HTERT RPE-1 (cell line): ENCODE results near the gene RPTOR.
"Not testable (repeated sequence)": the region's sequence is repeated elsewhere in the genome, so short reads cannot be mapped to it uniquely, and the experiment has no call there.

ENCODE experiments used
- in situ Hi-C: fragments of 300-500 bp; cut with MboI; formaldehyde crosslinking; loops from 4 replicates; pipeline ENCODE4 v1.14.3; 2020; ENCODE audit warnings: low sequenced_read_pairs

RPTOR gene

DNA sequence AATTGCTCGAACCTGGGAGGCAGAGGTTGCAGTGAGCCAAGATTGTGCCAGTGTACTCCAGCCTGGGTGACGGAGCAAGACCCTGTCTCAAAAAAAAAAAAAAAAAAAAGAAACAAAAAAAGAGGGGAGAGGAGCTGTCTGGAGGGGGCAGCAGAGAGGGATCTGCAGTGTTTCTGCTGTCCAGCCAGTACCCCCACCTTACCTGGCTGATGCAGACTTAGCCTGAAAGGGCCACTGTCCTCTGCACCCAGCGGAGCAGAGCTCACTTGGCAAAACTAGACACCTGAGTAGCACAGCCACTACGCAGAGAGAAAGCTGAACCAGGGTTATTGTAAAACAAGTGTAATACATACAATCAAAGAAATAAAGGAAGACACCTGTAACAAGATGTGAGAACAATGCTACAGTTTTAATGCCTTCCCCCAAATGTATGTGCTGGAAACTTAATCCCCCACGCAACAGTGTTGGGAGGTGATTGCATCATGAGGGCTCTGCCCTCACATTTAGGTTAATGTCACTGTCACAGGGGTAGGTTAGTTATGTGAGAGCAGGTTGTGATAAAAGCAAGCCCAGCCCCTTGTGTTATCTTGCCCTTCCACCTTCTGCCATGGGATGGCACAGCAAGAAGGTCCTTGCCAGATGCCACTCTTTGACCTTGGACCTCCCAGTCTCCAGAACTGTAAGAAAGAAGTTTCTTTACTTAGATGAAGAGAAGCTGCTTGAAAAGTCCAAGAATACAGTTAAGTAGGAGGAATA lies 211.2 kb downstream of the RPTOR start:
- in situ Hi-C loops: no loop called here

- in situ Hi-C loops: no loop called here
Observed at GRCh38 chr17:80758481-80759376, 214.1 kb downstream of the RPTOR start.

DNA sequence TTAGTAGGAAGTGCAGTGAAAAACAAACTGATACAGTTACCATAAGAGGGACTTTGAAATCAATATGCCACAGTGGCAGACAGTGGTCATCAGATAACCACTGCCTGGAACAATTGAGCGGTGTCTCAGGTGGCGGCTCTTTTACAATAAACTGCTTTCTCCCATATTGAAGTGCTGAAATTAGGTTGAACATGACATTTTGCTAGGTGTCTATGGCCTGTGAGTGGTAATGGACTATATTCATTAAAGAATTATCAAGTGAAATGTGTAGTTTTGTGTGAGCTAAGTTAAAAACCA lies 214.7 kb downstream of the RPTOR start:
- in situ Hi-C loops: no loop called here

- in situ Hi-C loops: no loop called here
Observed at GRCh38 chr17:80760511-80760911, 215.9 kb downstream of the RPTOR start.

- in situ Hi-C loops: no loop called here
Observed at GRCh38 chr17:80761110-80761871, 216.7 kb downstream of the RPTOR start.

DNA sequence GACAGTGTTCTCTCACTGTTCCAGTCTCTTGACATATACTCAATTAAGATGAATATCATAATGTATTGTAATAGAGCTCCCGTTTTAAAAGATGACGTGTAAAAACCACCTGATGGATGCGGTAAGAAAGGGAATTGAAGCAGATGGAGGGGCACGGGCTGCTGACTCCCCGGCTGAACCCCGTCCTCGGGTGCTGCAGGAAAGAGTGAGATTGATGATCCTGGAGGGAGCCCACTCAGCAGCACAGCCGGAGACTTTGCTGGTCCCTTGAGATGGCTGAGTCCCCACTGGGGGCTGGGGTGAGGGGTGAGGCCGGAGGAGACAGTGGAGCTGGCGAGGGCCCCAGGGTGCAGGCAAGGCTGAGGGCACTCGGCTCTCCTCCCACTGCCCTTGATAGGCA lies 217.4 kb downstream of the RPTOR start:
- in situ Hi-C loops: no loop called here

DNA sequence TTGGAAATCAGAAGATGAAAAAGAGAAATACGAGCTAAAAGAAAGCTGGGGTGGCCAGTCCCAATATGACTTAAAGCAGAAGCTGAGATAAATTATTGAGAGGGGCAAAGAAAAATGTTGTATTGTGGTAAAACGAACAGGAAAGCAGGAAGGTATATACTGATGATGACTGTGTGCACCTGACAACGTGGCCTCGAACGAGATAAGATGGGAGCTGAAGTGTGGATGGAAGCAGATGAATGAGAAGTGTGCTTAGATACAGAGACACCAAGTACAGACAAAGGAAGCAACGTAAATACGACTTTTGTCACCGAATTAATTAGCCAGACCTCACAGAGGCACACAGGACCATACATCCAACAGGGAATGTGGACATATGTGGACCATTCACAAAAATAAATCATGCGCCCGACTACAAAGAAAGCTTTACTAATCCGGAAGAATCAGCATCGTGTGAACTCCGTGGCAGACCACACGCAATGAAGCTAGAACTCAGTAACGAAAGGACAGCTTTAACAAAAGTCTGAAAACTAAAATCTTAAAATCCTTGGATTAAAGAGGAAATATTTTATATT lies 218.7 kb downstream of the RPTOR start:
- in situ Hi-C loops: no loop called here

- in situ Hi-C loops: not testable (repeated sequence)
Observed at GRCh38 chr17:80764627-80765145, 220.0 kb downstream of the RPTOR start.

- in situ Hi-C loops: no loop called here
Observed at GRCh38 chr17:80765241-80765961, 220.8 kb downstream of the RPTOR start.

- in situ Hi-C loops: no loop called here
Observed at GRCh38 chr17:80766290-80766855, 221.7 kb downstream of the RPTOR start.

DNA sequence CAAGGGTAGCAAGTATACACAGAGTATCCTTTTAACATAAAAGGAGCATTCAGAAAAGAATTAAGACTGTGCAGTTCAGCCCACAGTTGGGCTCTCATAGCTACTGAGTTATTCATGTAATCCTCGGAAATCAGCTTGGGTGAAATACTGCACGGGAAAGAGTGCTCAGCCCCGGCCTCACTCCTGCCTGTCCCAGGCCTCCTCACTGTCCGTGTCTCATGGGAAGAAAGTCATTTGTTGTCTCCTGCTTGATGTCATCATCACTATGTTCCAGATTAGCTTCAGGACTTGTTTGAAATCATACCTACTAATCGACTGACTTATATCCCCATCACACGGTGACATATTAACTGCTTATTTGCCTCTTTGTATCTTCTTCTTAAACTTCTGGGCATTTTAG lies 223.8 kb downstream of the RPTOR start:
- in situ Hi-C loops: no loop called here

- in situ Hi-C loops: no loop called here
Observed at GRCh38 chr17:80768936-80769335, 224.3 kb downstream of the RPTOR start.

DNA sequence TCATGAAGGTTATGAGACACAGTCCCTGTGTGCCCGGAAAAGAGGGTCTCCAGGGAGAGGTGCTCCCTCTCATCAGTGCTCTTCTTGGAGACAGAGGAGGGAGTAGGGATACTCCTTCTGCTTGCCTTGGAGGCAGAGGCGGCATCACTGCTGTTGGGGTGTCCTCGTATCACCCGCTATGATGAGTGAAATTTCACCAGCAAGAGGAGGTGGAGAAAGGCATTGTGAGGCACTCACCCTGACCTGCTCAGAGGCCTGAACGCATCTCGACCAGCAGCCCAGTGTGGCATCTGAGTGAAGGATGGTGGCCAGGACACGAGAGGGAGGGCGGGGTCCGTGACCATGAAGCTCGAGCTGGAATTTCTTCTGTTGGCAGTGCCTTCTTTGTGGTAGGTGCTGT lies 224.9 kb downstream of the RPTOR start:
- in situ Hi-C loops: no loop called here

- in situ Hi-C loops: no loop called here
Observed at GRCh38 chr17:80769936-80770625, 225.4 kb downstream of the RPTOR start.

DNA sequence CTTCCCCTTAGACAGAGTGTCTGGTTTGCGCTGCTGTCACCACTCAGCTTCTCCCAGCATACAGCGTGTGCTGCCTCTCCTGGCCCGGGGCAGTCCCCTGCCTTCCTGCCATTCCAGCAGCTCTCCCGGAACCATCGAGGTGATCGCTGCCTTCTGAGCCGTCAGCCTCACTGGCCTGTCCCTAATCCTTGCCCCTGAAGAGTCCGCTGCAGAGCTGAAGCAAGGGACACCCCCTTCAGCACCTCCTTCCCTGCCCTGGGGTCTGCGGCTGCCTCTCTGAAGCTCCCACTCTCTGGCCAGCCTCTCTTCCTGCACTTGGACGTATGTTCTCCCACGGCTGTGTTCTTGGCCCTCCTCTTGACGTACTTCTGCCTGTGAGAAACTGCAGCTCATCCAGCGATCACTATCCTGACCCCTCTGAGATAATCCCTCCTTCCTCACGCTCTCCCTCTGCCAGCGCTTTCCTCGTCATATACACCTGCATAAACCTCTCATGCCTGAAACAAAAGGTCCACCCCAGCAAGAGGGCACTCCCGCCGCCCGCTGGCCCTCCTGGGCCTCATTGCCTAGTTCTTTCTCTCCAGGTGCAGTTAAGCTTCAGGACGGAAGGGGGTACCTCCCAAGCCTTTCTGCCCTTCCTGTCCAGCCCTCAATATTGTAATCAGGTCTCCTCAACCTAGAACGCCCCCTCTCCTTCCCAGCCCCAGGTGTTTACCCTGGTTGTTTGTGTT lies 226.4 kb downstream of the RPTOR start:
- in situ Hi-C loops: no loop called here

GRCh38 chr17:80771612-80772005 lies 227.0 kb downstream of the RPTOR start:
- in situ Hi-C loops: no loop called here

DNA sequence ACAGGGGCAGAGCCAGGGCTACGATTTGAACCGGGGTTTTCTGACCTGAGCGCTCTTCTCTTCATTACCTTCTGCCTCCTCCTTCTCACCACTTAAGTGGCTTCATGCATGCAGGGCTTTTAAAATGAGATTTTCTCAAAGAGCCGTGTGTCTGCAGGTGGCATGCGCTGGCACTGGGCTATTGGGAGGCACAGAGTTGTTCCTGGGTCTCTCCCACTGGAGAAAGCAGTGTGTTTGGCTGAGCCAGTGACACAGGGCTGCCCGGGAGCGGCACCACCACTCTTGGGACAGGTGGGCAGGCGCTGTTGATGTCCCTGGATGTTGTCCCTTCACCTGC lies 228.2 kb downstream of the RPTOR start:
- in situ Hi-C loops: no loop called here

- in situ Hi-C loops: no loop called here
Observed at GRCh38 chr17:80773243-80773991, 228.8 kb downstream of the RPTOR start.
